Transverse colon (tissue), 4 donors: Measurements from ENCODE around the gene RSPRY1.

Experiments
- EP300 ChIP-seq: sonication (generic); formaldehyde crosslinking; IDR thresholded peaks from one replicate; pipeline ENCODE4 v1.6.1; 2017; ENCODE audit warnings: antibody characterized with exemption, low read depth
- POLR2A ChIP-seq: fragments of 450-650 bp; IDR thresholded peaks from one replicate; pipeline ENCODE4 v1.6.1; 2016; ENCODE audit warnings: antibody characterized with exemption, mild to moderate bottlenecking, moderate library complexity
- POLR2AphosphoS5 ChIP-seq, 3 donors: sonication (generic); formaldehyde crosslinking; IDR thresholded peaks; one replicate each; pipeline ENCODE4 v1.6.1; 2016; ENCODE audit warnings: antibody characterized with exemption in 3 of 3
- TF ChIP-seq, protein P1 (sequence below), 5 experiments: fragments of 200-600 bp in 3 of 5; fragments of 450-650 bp in 2 of 5; sonication (generic) in 3 of 5; IDR thresholded peaks; 1 replicate in 2 of 5; 2 replicates in 3 of 5; pipeline ENCODE4 v1.5.1; 2016 to 2017; ENCODE audit warnings: antibody characterized with exemption in 5 of 5, inconsistent platforms in 3 of 5, mild to moderate bottlenecking in 2 of 5, moderate library complexity in 1 of 5

DNA sequence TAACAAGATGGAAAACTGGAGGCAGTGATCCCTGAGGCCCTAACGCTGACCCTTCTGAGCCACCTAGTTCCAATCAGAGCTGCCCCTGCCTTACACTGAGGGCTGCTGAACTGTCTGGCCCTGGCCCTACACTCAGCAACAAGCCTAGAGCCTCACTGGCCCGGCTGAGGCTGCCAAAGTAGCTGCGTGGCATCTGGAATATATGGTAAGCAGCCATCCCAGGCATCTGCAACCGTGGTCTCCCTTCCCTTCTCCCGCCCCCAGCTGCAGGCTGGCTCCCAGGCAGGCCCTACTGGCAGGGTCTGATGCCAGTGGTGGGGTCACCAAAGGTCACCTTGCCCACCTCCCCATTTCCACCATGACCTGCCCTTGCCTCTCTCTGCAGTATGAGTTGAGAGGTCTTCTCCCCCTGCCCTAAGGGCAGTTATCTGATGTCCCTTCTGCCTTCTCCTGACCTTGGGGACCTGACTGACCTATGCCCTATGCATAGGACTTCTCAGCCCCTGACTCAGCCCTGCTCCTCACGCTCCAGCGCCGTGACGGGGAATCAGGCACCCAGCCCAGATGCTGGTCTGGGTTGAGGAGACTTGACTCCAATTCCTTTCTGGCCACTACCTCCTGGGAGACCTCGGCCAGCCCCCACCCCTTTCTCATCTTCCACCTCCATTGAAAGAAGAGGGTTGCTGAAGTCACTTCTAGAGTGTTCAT is 48.4 kb upstream of the RSPRY1 start:
- TF ChIP-seq, protein P1, sequence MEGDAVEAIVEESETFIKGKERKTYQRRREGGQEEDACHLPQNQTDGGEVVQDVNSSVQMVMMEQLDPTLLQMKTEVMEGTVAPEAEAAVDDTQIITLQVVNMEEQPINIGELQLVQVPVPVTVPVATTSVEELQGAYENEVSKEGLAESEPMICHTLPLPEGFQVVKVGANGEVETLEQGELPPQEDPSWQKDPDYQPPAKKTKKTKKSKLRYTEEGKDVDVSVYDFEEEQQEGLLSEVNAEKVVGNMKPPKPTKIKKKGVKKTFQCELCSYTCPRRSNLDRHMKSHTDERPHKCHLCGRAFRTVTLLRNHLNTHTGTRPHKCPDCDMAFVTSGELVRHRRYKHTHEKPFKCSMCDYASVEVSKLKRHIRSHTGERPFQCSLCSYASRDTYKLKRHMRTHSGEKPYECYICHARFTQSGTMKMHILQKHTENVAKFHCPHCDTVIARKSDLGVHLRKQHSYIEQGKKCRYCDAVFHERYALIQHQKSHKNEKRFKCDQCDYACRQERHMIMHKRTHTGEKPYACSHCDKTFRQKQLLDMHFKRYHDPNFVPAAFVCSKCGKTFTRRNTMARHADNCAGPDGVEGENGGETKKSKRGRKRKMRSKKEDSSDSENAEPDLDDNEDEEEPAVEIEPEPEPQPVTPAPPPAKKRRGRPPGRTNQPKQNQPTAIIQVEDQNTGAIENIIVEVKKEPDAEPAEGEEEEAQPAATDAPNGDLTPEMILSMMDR (IDR thresholded peaks at IDR 0.05) = no peak
- TF ChIP-seq POLR2AphosphoS5 (IDR thresholded peaks at IDR 0.05) (no peak), POLR2A (no peak), EP300 (no peak)
